Measurements from ENCODE around the gene TXNDC16. TPM values are rescaled to one million over a fixed set of nuclear protein-coding genes. Genes with fewer than 3 reads are reported as not detected.

The TXNDC16 gene
- total RNA-seq, 4 donors from 2014 or later, result 7.7 to 14.2 (median 8.0) TPM

GRCh38 chr14:52538623-52539022 lies 13.7 kb downstream of the TXNDC16 start:
- no peaks in the 10 kb centered on the region for H3K9me3 ChIP-seq
- no peaks in the 10 kb centered on the region for H3K27me3 ChIP-seq
- WGBS, result 70% methylated on average over 2 of the region's 2 CpGs
- DNase-seq (ENCODE audit: low spot score in 2 of 2), result no peak
- H3K27ac ChIP-seq, result no peak overlapping the region
- TF ChIP-seq CTCF (IDR thresholded peaks at IDR 0.05) (no peak), POLR2AphosphoS5 (IDR thresholded peaks at IDR 0.05) (no peak), EP300 (IDR thresholded peaks at IDR 0.05) (no peak), POLR2A (IDR thresholded peaks at IDR 0.05) (no peak)
- peaks cover 24% of the 10 kb centered on the region for H3K36me3 ChIP-seq
- no peak overlapping the region for H3K4me3 ChIP-seq
- no peaks in the 10 kb centered on the region for H3K4me1 ChIP-seq

- Histone ChIP-seq H3K4me1 (no peaks in the 10 kb centered on the region), H3K9me3 (no peaks in the 10 kb centered on the region), H3K4me3 (no peak overlapping the region), H3K36me3 (peaks cover 27% of the 10 kb centered on the region), H3K27ac (no peak overlapping the region), H3K27me3 (no peaks in the 10 kb centered on the region)
- WGBS, result 94% methylated on average over 3 of the region's 3 CpGs
- DNase-seq (ENCODE audit: low spot score in 2 of 2), result no peak
- TF ChIP-seq POLR2A (IDR thresholded peaks at IDR 0.05) (no peak), POLR2AphosphoS5 (IDR thresholded peaks at IDR 0.05) (no peak), EP300 (IDR thresholded peaks at IDR 0.05) (no peak), CTCF (IDR thresholded peaks at IDR 0.05) (no peak)
Observed at GRCh38 chr14:52536269-52536668, 16.0 kb downstream of the TXNDC16 start.

- TF ChIP-seq POLR2AphosphoS5 (IDR thresholded peaks at IDR 0.05) (no peak), EP300 (IDR thresholded peaks at IDR 0.05) (no peak), POLR2A (IDR thresholded peaks at IDR 0.05) (no peak), CTCF (IDR thresholded peaks at IDR 0.05) (no peak)
- no peak overlapping the region for H3K4me3 ChIP-seq
- no peaks in the 10 kb centered on the region for H3K9me3 ChIP-seq
- H3K36me3 ChIP-seq, result peaks cover 29% of the 10 kb centered on the region
- no peaks in the 10 kb centered on the region for H3K4me1 ChIP-seq
- no peak for DNase-seq (ENCODE audit: low spot score in 2 of 2)
- no peaks in the 10 kb centered on the region for H3K27me3 ChIP-seq
- H3K27ac ChIP-seq, result no peak overlapping the region
Observed at GRCh38 chr14:52531481-52531880, 20.8 kb downstream of the TXNDC16 start.

- no peak overlapping the region for H3K4me3 ChIP-seq
- H3K4me1 ChIP-seq, result no peaks in the 10 kb centered on the region
- 89% methylated on average over 4 of the region's 4 CpGs for WGBS
- H3K27me3 ChIP-seq, result no peaks in the 10 kb centered on the region
- no peaks in the 10 kb centered on the region for H3K9me3 ChIP-seq
- H3K27ac ChIP-seq, result no peak overlapping the region
- H3K36me3 ChIP-seq, result peaks cover 5% of the 10 kb centered on the region
- no peak for TF ChIP-seq POLR2A (IDR thresholded peaks at IDR 0.05)
- TF ChIP-seq POLR2AphosphoS5 (IDR thresholded peaks at IDR 0.05), result no peak
- TF ChIP-seq EP300 (IDR thresholded peaks at IDR 0.05), result no peak
- TF ChIP-seq CTCF (IDR thresholded peaks at IDR 0.05), result no peak
- DNase-seq (ENCODE audit: low spot score in 2 of 2), result no peak
Observed at GRCh38 chr14:52527052-52527451, 25.3 kb downstream of the TXNDC16 start.

GRCh38 chr14:52522581-52523345 lies 29.5 kb downstream of the TXNDC16 start:
- TF ChIP-seq CTCF (IDR thresholded peaks at IDR 0.05) (no peak), POLR2A (IDR thresholded peaks at IDR 0.05) (no peak), POLR2AphosphoS5 (IDR thresholded peaks at IDR 0.05) (no peak), EP300 (IDR thresholded peaks at IDR 0.05) (no peak)
- H3K36me3 ChIP-seq, result peaks cover 5% of the 10 kb centered on the region
- H3K27me3 ChIP-seq, result no peaks in the 10 kb centered on the region
- no peak for DNase-seq (ENCODE audit: low spot score in 2 of 2)
- no peaks in the 10 kb centered on the region for H3K9me3 ChIP-seq
- H3K4me3 ChIP-seq, result no peak overlapping the region
- H3K27ac ChIP-seq, result no peak overlapping the region
- no peaks in the 10 kb centered on the region for H3K4me1 ChIP-seq
